GM12864 (cell line): ENCODE data around the gene CADM4.
"Not testable (repeated sequence)": the region's sequence is repeated elsewhere in the genome, so short reads cannot be mapped to it uniquely, and the experiment has no call there.

ENCODE experiments used
- DNase-seq: peaks from one replicate; pipeline ENCODE4 v3.0.0-alpha.2; 2011; ENCODE audit warnings: low read depth
- H3K4me3 ChIP-seq: 2 replicates; pipeline ENCODE4 v1.5.1; 2011; ENCODE audit warnings: mild to moderate bottlenecking, low read depth, low read length, control low read depth
- TF ChIP-seq, protein P1 (sequence below): IDR thresholded peaks from 2 replicates; pipeline ENCODE4 v1.5.1; 2011; ENCODE audit warnings: low read depth, mild to moderate bottlenecking, moderate library complexity, low read length, control low read depth, inconsistent platforms; ENCODE audit errors: missing control alignments

The CADM4 gene

DNA sequence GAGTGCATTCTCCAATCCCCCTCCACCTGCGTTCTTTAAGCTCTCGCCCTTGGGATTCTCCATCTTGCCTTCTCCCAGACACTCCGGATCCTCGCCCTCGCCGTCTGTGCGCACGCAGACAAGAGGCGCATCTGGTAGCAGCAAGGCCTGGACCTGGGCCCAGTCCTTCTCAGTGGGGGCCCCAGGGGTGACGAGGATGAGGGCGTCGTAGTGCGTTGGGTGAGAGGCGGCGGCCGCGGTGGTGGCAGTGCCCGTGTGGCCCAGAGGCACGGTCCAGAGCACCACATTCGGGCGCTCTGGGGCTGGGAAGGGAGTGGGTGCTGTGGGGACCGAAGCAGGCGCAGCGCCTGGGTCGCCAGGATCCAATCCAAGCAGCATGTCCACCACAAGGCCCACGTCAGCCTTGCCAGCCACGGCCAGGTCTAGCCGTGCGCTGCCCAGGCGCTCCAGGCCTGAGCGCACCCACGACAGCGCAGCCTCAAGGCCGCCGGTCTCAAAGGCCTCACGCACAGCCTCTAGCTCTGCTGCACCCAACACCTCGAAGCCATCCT lies 46.8 kb downstream of the CADM4 start:
- no peak overlapping the region for H3K4me3 ChIP-seq
- TF ChIP-seq, protein P1, sequence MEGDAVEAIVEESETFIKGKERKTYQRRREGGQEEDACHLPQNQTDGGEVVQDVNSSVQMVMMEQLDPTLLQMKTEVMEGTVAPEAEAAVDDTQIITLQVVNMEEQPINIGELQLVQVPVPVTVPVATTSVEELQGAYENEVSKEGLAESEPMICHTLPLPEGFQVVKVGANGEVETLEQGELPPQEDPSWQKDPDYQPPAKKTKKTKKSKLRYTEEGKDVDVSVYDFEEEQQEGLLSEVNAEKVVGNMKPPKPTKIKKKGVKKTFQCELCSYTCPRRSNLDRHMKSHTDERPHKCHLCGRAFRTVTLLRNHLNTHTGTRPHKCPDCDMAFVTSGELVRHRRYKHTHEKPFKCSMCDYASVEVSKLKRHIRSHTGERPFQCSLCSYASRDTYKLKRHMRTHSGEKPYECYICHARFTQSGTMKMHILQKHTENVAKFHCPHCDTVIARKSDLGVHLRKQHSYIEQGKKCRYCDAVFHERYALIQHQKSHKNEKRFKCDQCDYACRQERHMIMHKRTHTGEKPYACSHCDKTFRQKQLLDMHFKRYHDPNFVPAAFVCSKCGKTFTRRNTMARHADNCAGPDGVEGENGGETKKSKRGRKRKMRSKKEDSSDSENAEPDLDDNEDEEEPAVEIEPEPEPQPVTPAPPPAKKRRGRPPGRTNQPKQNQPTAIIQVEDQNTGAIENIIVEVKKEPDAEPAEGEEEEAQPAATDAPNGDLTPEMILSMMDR, result no peak
- DNase-seq, result no peak

DNA sequence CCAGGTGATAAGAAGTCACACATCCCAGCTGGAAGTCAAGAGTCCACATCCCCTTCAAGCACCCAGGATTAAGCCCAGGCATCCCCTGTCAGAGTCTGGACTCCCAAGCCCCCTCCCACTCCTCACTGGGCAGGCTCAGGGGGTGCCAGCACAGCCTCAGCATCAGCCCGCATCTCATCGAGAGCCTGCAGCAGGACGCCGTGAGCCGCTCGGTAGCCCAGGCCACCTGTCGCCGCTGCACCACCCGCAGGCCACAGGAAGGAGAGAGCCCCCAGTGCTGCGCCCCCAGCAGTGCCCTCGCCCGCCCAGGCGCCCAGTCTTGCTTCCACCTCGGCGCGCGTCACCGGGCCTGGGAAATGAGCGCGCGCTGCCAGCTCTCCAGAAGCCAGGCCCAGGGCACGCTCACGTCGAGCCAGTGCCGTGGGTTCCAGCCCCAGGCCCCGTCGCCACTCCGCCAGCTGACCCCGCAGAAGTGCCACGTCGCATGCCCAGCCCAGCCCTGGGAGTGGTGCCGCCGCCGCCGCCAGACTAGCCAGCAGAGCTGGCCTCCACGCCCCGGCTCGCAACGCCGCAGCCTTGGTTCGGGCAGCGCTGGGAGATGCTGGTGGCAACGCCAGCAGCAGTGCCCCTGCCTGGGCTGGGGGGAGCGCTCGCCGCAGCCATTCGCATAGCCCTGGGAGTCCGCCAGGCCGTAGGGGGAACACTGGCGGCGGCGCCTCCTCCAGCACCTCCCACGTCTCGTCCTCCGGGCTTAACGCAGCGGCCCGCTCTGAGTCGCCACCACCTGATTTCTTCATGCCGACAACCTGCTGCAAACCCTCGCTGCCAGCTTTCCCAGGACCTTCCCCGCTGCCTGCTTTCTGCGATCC lies 47.5 kb downstream of the CADM4 start:
- H3K4me3 ChIP-seq, result no peak overlapping the region
- TF ChIP-seq, protein P1, result no peak
- no peak for DNase-seq

DNA sequence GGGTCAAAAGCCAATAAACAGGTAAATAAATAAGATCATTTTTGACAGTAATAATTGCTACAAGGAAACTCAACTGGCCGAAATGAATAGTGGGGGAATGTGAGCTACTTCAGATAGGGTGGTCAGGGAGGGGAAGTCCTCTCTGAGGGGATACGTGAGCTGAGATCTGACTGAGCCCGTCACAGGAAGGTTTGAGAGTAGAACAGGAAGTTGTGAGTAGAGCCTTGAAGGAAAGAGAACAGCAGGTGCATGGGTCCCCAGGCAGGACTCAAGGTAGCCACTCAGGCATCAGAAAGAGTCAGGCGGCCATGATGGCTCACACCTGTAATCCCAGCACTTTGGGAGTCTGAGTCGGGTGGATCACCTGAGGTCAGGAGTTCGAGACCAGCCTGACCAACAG lies 50.0 kb downstream of the CADM4 start:
- TF ChIP-seq, protein P1, result no peak
- no peak overlapping the region for H3K4me3 ChIP-seq
- no peak for DNase-seq

DNA sequence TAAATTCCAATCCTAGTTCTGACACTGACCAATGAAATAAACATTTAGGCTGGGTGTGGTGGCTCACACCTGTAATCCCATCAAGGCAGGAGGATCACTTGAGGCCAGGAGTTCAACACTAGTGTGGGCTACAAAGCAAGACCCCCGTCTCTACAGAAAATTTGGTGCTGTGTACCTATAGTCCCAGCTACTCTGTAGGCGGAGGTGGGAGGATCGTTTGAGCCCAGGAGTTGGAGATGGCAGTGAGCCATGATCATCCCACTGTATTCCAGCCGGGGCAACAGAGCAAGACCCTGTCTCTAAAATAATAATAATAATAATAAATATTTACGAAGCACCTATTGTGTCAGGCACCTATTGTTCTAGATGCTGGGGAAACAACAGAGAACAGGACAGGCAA lies 50.4 kb downstream of the CADM4 start:
- no peak overlapping the region for H3K4me3 ChIP-seq
- no peak for DNase-seq
- TF ChIP-seq, protein P1, result no peak

DNA sequence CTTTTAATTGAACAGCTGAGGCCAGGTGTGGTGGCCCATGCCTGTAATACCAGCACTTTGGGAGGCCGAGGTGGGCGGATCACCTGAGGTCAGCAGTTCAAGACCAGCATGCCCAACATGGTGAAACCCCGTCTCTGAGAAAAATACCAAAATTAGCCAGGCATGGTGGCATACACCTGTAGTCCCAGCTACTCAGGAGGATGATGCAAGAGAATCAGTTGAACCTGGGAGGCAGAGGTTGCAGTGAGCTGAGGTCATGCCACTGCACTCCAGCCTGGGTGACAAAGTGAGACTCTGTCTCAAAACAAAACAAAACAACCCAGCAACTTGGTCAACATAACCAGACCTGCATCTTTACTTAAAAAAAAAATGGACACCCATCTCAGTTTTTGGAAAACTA lies 52.6 kb downstream of the CADM4 start:
- DNase-seq, H3K4me3 ChIP-seq: not testable (repeated sequence)

DNA sequence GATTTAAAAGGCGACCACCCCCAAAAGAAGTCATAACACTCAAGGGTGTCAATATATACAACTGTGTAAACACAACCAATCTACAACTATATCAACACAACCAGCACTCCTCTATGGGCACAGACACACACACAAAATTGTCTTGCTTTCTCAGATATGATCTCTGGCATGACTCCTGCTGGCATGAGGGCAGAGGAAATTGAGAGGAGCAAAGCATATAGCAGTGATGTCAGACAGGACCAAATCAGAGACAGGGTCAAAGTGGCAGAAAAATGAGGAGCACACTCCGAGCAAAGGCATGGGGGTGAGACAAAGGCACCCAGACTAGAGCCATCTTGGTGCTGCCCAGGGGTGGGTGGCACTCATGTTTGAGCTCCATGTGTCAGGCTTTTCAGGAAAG lies 53.3 kb downstream of the CADM4 start:
- TF ChIP-seq, protein P1, result no peak
- H3K4me3 ChIP-seq, result no peak overlapping the region
- no peak for DNase-seq

DNA sequence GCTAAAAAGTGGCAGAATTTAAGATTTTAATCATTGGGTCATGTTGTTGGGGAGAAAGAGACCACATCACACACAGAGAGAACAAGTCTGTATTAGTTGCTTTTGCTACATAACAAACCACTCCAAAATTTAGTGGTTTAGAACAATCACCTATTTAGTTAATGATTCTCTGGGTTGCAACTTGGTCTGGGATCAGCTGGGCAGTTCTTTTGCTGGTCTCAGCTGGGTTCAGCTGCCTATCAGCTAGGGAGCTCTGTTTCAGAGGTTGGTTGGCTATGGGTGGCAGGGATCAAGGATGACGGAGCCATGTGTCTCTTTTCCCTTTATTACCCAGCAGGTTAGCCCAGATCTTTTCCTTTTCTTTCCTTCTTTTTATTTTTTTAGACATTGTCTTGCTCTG lies 55.2 kb downstream of the CADM4 start:
- TF ChIP-seq, protein P1, result no peak
- no peak for DNase-seq
- no peak overlapping the region for H3K4me3 ChIP-seq
